Measurements from ENCODE around the gene SSBP3. TPM values are rescaled to one million over a fixed set of nuclear protein-coding genes. Genes with fewer than 3 reads are reported as not detected.
A peak's percentile ranks its signal among the peaks of the same experiment; 100 is the strongest.

The SSBP3 gene
- total RNA-seq, 2 experiments from 2014 or later = 16.5 to 44.9 TPM

DNA sequence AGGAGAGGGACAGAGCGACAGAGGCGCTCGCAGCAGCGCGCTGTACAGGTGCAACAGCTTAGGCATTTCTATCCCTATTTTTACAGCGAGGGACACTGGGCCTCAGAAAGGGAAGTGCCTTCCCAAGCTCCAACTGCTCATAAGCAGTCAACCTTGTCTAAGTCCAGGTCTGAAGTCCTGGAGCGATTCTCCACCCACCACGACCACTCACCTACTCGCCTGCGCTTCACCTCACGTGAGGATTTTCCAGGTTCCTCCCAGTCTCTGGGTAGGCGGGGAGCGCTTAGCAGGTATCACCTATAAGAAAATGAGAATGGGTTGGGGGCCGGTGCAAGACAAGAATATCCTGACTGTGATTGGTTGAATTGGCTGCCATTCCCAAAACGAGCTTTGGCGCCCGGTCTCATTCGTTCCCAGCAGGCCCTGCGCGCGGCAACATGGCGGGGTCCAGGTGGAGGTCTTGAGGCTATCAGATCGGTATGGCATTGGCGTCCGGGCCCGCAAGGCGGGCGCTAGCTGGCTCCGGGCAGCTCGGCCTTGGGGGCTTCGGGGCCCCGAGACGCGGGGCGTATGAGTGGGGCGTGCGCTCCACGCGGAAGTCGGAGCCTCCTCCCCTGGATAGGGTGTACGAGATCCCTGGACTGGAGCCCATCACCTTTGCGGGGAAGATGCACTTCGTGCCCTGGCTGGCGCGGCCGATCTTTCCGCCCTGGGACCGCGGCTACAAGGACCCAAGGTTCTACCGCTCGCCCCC lies 206.3 kb downstream of the SSBP3 start, which contains the start of the genes CYB5RL and MRPL37:
TSS of gene CYB5RL (minus strand) at position 266 of the 754 bp plus-strand sequence. CDS start 4,414 bp downstream, outside the sequence.
TSS of gene MRPL37 (plus strand) at position 403 of the 754 bp plus-strand sequence. CDS start at position 480, 77 bp downstream.
- POLR2A ChIA-PET = interaction anchor here (0.6 to 0.9 kb wide), 4 partner anchors 16 to 688 kb away, joined by 3 read pairs; partner anchors contain the start of gene DHCR24
- peak; percentile 97 for DNase-seq (ENCODE audit: low spot score)
- TF ChIP-seq EZH2phosphoT487 (IDR thresholded peaks at IDR 0.05; ENCODE audit: borderline replicate concordance, low read depth, low read length) = no peak
- TF ChIP-seq, protein P1, sequence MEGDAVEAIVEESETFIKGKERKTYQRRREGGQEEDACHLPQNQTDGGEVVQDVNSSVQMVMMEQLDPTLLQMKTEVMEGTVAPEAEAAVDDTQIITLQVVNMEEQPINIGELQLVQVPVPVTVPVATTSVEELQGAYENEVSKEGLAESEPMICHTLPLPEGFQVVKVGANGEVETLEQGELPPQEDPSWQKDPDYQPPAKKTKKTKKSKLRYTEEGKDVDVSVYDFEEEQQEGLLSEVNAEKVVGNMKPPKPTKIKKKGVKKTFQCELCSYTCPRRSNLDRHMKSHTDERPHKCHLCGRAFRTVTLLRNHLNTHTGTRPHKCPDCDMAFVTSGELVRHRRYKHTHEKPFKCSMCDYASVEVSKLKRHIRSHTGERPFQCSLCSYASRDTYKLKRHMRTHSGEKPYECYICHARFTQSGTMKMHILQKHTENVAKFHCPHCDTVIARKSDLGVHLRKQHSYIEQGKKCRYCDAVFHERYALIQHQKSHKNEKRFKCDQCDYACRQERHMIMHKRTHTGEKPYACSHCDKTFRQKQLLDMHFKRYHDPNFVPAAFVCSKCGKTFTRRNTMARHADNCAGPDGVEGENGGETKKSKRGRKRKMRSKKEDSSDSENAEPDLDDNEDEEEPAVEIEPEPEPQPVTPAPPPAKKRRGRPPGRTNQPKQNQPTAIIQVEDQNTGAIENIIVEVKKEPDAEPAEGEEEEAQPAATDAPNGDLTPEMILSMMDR (conservative IDR thresholded peaks at IDR 0.05; ENCODE audit: low read length) = no peak
- no peaks in the 10 kb centered on the region for H3K9me2 ChIP-seq (ENCODE audit: insufficient read depth, low read length)
- peak within 1 kb of the TSS; percentile 41 for H3K27ac ChIP-seq (ENCODE audit: low read depth, low read length, poor library complexity, severe bottlenecking)
- CTCF ChIA-PET (ENCODE audit: unreplicated experiment) = interaction anchor here (0.5 kb wide), 1 partner anchor 58 kb away, joined by 4 read pairs; no protein-coding TSS in a partner anchor
- H3K79me2 ChIP-seq (ENCODE audit: insufficient read depth, low read depth, low read length) = peaks cover 53% of the 10 kb centered on the region
- peaks cover 29% of the 10 kb centered on the region for H3K36me3 ChIP-seq (ENCODE audit: insufficient read depth, low read length)
- BruUV-seq (replicated peaks) = no TSS peak
- H3K4me1 ChIP-seq (ENCODE audit: insufficient read depth, low read length, poor library complexity, severe bottlenecking) = peaks cover 28% of the 10 kb centered on the region
- H3K9me3 ChIP-seq (ENCODE audit: low read length) = no peaks in the 10 kb centered on the region
- peak within 1 kb of the TSS; percentile 87 for H3K4me3 ChIP-seq (ENCODE audit: low read depth, low read length, poor library complexity, severe bottlenecking)
- peak within 1 kb of the TSS; percentile 98 for H3K4me2 ChIP-seq (ENCODE audit: low read length)
- peaks cover 12% of the 10 kb centered on the region for H4K20me1 ChIP-seq (ENCODE audit: insufficient read depth, low read length)
- H2AFZ ChIP-seq (ENCODE audit: low read length) = peak within 1 kb of the TSS; percentile 76
- intact Hi-C loops (cut with micrococcal nuclease; ENCODE audit: unreplicated experiment) = loop anchor here (5.0 kb wide), 3 partner anchors 72 to 207 kb away; partner anchors contain the start of genes SSBP3, TCEANC2 and TMEM59

DNA sequence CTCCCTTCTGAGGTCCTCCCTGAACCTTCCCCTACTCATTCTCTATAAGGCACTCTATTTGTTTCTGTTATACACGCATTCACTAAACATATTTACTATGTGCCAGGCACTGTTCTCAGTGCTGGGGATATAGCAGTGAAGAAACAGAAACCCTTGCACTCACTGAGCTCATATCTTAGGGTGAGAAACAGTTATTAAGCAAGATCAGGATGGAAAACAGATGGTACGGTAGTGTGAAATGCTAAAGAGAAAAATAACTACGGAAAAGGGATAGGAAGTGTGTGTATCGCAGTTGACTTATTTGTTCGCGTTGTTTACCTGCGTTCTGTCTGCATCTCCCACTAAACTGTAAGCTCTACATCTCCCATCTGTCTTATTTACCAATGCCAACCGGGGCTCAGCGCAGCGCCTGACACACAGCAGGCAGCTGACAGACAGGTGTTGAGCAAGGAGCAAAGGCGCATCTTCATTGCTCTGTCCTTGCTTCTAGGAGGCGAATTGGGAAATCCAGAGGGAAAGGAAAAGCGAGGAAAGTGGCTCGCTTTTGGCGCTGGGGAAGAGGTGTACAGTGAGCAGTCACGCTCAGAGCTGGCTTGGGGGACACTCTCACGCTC lies 206.9 kb downstream of the SSBP3 start:
- POLR2A ChIA-PET = interaction anchor here (0.6 to 0.8 kb wide), 4 partner anchors 10 to 688 kb away, joined by 3 to 4 read pairs (median 3); partner anchors contain the start of gene DHCR24
- intact Hi-C loops (cut with micrococcal nuclease; ENCODE audit: unreplicated experiment) = no loop called here
- H4K20me1 ChIP-seq (ENCODE audit: insufficient read depth, low read length) = peaks cover 12% of the 10 kb centered on the region
- H3K4me3 ChIP-seq (ENCODE audit: low read depth, low read length, poor library complexity, severe bottlenecking) = peak overlapping the region; percentile 87
- peaks cover 52% of the 10 kb centered on the region for H3K79me2 ChIP-seq (ENCODE audit: insufficient read depth, low read depth, low read length)
- H3K27ac ChIP-seq (ENCODE audit: low read depth, low read length, poor library complexity, severe bottlenecking) = no peak overlapping the region
- peak overlapping the region; percentile 98 for H3K4me2 ChIP-seq (ENCODE audit: low read length)
- H2AFZ ChIP-seq (ENCODE audit: low read length) = peak overlapping the region; percentile 76
- BruUV-seq (replicated peaks) = TSS peak; percentile 84
- peaks cover 28% of the 10 kb centered on the region for H3K4me1 ChIP-seq (ENCODE audit: insufficient read depth, low read length, poor library complexity, severe bottlenecking)
- no peaks in the 10 kb centered on the region for H3K9me2 ChIP-seq (ENCODE audit: insufficient read depth, low read length)
- H3K36me3 ChIP-seq (ENCODE audit: insufficient read depth, low read length) = peaks cover 27% of the 10 kb centered on the region
- DNase-seq (ENCODE audit: low spot score) = no peak
- CTCF ChIA-PET (ENCODE audit: unreplicated experiment) = no interaction called here
- H3K9me3 ChIP-seq (ENCODE audit: low read length) = no peaks in the 10 kb centered on the region
- TF ChIP-seq, protein P1 (conservative IDR thresholded peaks at IDR 0.05; ENCODE audit: low read length) = no peak
- no peak for TF ChIP-seq EZH2phosphoT487 (IDR thresholded peaks at IDR 0.05; ENCODE audit: borderline replicate concordance, low read depth, low read length)
